RWPE1 (cell line): Measurements from ENCODE around the gene PHTF2.
A peak's percentile ranks its signal among the peaks of the same experiment; 100 is the strongest.
"Not testable (repeated sequence)": the region's sequence is repeated elsewhere in the genome, so short reads cannot be mapped to it uniquely, and the experiment has no call there.

Experiments used
- CTCF ChIA-PET: fragments of 350-600 bp; sonication (Branson Sonifier 250); formaldehyde crosslinking; extraction: SDS; loops from one replicate; lab custom pipeline; 2021; lab: Yijun Ruan, JAX
- POLR2A ChIA-PET: fragments of 400-600 bp; formaldehyde crosslinking; extraction: SDS; loops from one replicate; lab custom pipeline; 2020; ENCODE audit warnings: antibody characterized with exemption; ENCODE audit not compliant: low non-redundant PET; lab: Yijun Ruan, JAX
- DNase-seq: peaks from one replicate; pipeline ENCODE4 v3.0.0; 2012; ENCODE audit warnings: low spot score
- H3K27ac ChIP-seq: fragments of 450-650 bp; 2 replicates; pipeline ENCODE4 v1.5.1; 2017
- TF ChIP-seq, protein P1 (sequence below): fragments of 450-650 bp; conservative IDR thresholded peaks from 2 replicates; pipeline ENCODE4 v1.5.1; 2017; ENCODE audit warnings: low read depth, mild to moderate bottlenecking

Gene PHTF2

GRCh38 chr7:77862691-77863090 is 64.1 kb downstream of the PHTF2 start:
- H3K27ac ChIP-seq, result no peak overlapping the region
- no peak for DNase-seq
- CTCF ChIA-PET, result no interaction called here
- TF ChIP-seq, protein P1, sequence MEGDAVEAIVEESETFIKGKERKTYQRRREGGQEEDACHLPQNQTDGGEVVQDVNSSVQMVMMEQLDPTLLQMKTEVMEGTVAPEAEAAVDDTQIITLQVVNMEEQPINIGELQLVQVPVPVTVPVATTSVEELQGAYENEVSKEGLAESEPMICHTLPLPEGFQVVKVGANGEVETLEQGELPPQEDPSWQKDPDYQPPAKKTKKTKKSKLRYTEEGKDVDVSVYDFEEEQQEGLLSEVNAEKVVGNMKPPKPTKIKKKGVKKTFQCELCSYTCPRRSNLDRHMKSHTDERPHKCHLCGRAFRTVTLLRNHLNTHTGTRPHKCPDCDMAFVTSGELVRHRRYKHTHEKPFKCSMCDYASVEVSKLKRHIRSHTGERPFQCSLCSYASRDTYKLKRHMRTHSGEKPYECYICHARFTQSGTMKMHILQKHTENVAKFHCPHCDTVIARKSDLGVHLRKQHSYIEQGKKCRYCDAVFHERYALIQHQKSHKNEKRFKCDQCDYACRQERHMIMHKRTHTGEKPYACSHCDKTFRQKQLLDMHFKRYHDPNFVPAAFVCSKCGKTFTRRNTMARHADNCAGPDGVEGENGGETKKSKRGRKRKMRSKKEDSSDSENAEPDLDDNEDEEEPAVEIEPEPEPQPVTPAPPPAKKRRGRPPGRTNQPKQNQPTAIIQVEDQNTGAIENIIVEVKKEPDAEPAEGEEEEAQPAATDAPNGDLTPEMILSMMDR, result no peak
- POLR2A ChIA-PET, result no interaction called here

GRCh38 chr7:77863860-77864259 is 65.3 kb downstream of the PHTF2 start:
- TF ChIP-seq, protein P1, result no peak
- H3K27ac ChIP-seq, result no peak overlapping the region
- no peak for DNase-seq
- POLR2A ChIA-PET, result no interaction called here
- CTCF ChIA-PET, result no interaction called here

DNA sequence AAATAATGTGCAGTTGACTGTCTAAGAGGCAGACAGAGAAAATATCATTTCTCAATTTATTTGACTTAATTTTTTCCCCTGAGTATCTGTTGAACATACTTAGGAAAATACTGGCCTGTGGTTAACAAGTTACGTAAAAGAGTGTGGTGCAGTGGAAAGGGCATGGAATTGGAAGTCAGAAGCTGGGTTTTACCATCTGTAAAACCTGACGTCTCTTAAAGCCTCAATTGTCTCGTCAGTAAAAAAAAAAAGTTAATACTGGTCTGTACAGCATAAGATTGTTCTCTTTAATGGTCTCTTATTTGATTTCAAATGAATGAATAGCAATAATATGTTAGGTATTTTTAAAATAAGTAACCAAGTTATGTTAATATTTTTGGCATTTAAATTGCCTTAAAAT is 67.8 kb downstream of the PHTF2 start:
- CTCF ChIA-PET, result interaction anchor here (0.7 kb wide), 1 partner anchor 10 kb away, joined by 4 read pairs; no protein-coding TSS in a partner anchor
- no peak overlapping the region for H3K27ac ChIP-seq
- POLR2A ChIA-PET, result no interaction called here
- TF ChIP-seq, protein P1, result no peak
- no peak for DNase-seq

GRCh38 chr7:77866786-77867536 is 68.4 kb downstream of the PHTF2 start:
- ChIA-PET CTCF (interaction anchor here (0.7 kb wide), 1 partner anchor 10 kb away, joined by 4 read pairs; no protein-coding TSS in a partner anchor), POLR2A (no interaction called here)
- no peak overlapping the region for H3K27ac ChIP-seq
- DNase-seq, result peak; percentile 74
- TF ChIP-seq, protein P1, result no peak

- POLR2A ChIA-PET, result interaction anchor here (0.6 kb wide), 1 partner anchor 221 kb away, joined by 3 read pairs; no protein-coding TSS in a partner anchor
- CTCF ChIA-PET, result no interaction called here
- no peak overlapping the region for H3K27ac ChIP-seq
- TF ChIP-seq, protein P1, result no peak
- no peak for DNase-seq
Observed at GRCh38 chr7:77867537-77867865, 68.9 kb downstream of the PHTF2 start.

DNA sequence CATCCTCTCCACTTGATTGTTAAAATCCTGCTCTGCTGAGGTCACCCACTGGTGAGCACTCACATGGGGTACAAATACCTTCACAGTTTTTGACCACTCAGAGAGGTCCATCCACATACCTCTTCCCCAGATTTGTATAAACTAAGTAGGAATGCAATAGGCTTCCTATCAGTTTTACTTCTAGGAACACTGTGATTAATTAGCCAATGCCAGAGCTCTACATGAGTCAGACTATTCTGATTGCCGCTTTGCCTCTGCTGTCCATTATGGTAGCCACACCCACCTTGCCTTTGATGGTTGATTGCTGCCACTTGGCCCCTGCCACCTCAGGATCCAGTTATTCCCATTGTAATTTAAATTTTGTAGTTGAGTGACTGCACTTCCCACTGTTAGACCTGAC is 73.7 kb downstream of the PHTF2 start:
- POLR2A ChIA-PET, DNase-seq, CTCF ChIA-PET, H3K27ac ChIP-seq: not testable (repeated sequence)

DNA sequence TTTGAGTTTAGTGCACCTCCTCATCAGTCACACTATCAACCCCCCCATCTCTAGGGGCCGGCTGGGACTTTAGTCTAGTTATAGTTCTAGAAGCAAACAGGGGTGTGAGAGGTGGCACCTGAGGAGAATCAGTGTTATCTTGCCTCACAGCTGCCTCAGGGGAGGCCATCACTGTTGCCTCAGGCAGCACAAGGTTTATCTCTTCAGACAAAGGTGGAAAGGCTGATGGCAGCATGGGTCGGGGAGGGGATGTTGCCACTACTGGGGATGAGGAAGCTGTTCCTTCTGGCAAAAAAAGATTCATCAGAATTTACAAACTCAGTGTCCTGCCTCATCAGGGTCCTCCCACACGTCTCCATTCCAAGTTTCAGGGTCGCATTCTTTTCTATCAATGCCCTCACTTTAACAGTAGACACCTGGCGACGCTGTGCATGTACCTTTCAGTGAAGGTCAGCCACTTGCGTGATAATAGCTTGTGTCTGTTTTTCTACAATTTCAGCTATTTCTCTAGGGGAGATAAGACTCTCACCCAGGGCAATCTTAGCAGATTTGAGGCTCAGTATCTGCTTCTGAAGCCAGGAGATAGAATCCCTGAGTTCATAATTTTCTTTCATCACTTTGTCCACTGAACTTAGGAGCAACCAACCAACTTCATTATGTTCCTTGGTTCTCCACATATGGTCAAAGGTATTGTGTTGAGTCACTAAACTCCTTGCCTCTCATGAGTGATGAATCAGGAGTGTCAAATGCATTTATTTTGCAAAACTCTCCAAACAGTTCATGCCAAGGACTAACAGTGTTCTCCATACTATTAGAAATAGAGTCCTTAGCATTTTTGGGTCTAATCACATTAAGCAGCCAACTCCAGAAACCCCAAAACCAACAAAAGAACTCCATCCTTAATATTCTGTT is 75.1 kb downstream of the PHTF2 start:
- POLR2A ChIA-PET, DNase-seq, H3K27ac ChIP-seq, CTCF ChIA-PET: not testable (repeated sequence)
